ENCODE data around the gene NMUR1. TPM values are rescaled to one million over a fixed set of nuclear protein-coding genes. Genes with fewer than 3 reads are reported as not detected.
A peak's percentile ranks its signal among the peaks of the same experiment; 100 is the strongest.
"Not testable (repeated sequence)": the region's sequence is repeated elsewhere in the genome, so short reads cannot be mapped to it uniquely, and the experiment has no call there.

NMUR1 gene, protein sequence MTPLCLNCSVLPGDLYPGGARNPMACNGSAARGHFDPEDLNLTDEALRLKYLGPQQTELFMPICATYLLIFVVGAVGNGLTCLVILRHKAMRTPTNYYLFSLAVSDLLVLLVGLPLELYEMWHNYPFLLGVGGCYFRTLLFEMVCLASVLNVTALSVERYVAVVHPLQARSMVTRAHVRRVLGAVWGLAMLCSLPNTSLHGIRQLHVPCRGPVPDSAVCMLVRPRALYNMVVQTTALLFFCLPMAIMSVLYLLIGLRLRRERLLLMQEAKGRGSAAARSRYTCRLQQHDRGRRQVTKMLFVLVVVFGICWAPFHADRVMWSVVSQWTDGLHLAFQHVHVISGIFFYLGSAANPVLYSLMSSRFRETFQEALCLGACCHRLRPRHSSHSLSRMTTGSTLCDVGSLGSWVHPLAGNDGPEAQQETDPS
- polyA plus RNA-seq, result 1.8 TPM
- long read RNA-seq, donor 1, result 0 reads
- long read RNA-seq, donor 2, partial matches to known transcripts, result 0 of 2 reads
- long read RNA-seq, donor 2, other reads (novel, unspliced or antisense), result 0 of 2 reads
- long read RNA-seq, donor 3, result 0 reads
- long read RNA-seq, donor 4, result 0 reads
- long read RNA-seq, donor 5, result 0 reads
- long read RNA-seq, donor 6, result 0 reads
- long read RNA-seq, donor 7, result 0 reads
- long read RNA-seq, donor 8, partial matches to known transcripts, result 0 of 1 reads
- long read RNA-seq, donor 8, other reads (novel, unspliced or antisense), result 0 of 1 reads
- long read RNA-seq, donor 9, result 0 reads
- long read RNA-seq, donor 10, result 0 reads
- long read RNA-seq, donor 11, partial matches to known transcripts, result 0 of 1 reads
- long read RNA-seq, donor 11, other reads (novel, unspliced or antisense), result 0 of 1 reads

DNA sequence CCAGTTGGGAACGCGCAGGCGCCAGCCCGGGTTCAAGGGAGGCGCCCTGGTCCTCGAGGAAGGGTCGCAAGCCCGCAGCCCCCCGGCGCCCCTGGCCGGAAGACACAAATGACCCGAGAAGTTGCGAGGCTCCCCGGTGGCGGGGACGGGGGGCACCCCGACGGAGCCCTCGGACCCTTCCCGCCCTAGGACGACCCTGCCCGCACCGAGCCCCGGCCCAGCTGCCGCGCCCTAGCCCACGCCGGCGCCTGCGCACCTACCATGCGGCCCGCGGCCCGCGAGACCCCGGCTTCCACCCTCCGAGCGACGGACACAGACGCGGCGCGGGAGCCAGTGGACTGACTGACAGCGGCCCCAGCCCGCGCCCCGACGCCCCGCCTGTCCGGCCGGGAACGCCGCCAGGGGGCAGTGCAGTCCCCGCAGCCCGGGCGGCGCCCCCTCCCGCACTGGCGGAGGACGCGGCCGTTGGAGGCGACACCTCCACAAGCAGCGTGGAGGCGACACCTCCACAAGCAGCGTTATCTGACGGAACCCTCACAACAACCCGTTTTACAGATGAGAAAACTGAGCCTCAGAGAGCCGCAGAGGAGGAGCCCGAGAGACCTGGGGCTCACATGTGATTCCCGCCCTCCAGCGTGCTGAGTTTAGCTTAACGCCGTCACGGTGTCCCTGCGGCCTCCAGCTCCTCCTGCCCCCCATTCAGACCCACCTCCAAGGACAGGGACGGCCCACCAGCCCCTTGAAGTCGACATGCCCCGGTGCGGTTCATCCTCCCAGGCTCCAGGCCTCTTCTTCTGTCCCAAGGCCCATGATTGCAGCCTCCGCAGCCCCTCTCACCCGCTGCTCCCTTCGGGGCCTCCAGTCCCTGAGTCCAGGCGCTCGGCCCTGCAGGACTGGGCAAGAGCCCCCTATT, at the start of gene NMUR1:
TSS of gene NMUR1 (minus strand) at position 347 of the 913 bp plus-strand sequence. CDS start at position 263, 84 bp downstream.
- WGBS (ENCODE audit: insufficient coverage, low lambda C conversion rate), result no CpG with 5 or more reads among the region's 85 CpGs
- H3K9me3 ChIP-seq (ENCODE audit: control insufficient read depth, low read depth, low read length), result no peaks in the 10 kb centered on the region
- H3K27ac ChIP-seq (ENCODE audit: low read length), result no peak within 1 kb of the TSS
- peak; percentile 42 to 46 for DNase-seq
- no peaks in the 10 kb centered on the region for H3K36me3 ChIP-seq (ENCODE audit: control insufficient read depth, insufficient read depth, low read length)
- H3K27me3 ChIP-seq (ENCODE audit: control insufficient read depth, insufficient read depth, low read length), result peaks cover 16% of the 10 kb centered on the region
- H3K4me1 ChIP-seq (ENCODE audit: control insufficient read depth, insufficient read depth, low read length), result peaks cover 4% of the 10 kb centered on the region
- H3K4me3 ChIP-seq (ENCODE audit: low read length), result no peak within 1 kb of the TSS

DNA sequence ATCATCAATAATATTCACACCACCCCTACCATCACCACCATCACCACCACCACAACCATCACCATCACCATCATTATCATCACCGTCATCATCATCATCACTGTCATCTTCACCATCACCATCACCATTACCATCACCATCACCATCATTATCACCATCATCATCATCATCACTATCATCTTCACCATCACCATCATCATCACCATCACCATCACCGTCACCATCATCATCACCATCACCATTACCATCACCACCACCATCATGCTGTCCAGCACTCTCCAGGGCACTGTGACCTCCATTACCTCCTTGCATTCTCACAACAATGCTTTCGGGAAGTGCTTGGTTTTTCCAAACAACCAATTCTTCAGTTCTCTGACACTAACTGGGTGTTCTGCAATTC, 49.3 kb upstream of the NMUR1 start:
- no peak for DNase-seq
- no peak overlapping the region for H3K27ac ChIP-seq (ENCODE audit: low read length)
- H3K9me3 ChIP-seq (ENCODE audit: control insufficient read depth, low read depth, low read length), result no peaks in the 10 kb centered on the region
- no peak overlapping the region for H3K4me3 ChIP-seq (ENCODE audit: low read length)
- no peaks in the 10 kb centered on the region for H3K27me3 ChIP-seq (ENCODE audit: control insufficient read depth, insufficient read depth, low read length)
- H3K36me3 ChIP-seq (ENCODE audit: control insufficient read depth, insufficient read depth, low read length), result no peaks in the 10 kb centered on the region
- 100% methylated on average over 1 of the region's 3 CpGs for WGBS (ENCODE audit: insufficient coverage, low lambda C conversion rate)
- no peaks in the 10 kb centered on the region for H3K4me1 ChIP-seq (ENCODE audit: control insufficient read depth, insufficient read depth, low read length)

- not testable (repeated sequence) for H3K4me1 ChIP-seq (ENCODE audit: control insufficient read depth, insufficient read depth, low read length); DNase-seq; H3K36me3 ChIP-seq (ENCODE audit: control insufficient read depth, insufficient read depth, low read length); H3K4me3 ChIP-seq (ENCODE audit: low read length); H3K9me3 ChIP-seq (ENCODE audit: control insufficient read depth, low read depth, low read length); H3K27ac ChIP-seq (ENCODE audit: low read length); H3K27me3 ChIP-seq (ENCODE audit: control insufficient read depth, insufficient read depth, low read length)
- 100% methylated on average over 2 of the region's 2 CpGs for WGBS (ENCODE audit: insufficient coverage, low lambda C conversion rate)
Observed at GRCh38 chr2:231578655-231579054, 48.4 kb upstream of the NMUR1 start.

DNA sequence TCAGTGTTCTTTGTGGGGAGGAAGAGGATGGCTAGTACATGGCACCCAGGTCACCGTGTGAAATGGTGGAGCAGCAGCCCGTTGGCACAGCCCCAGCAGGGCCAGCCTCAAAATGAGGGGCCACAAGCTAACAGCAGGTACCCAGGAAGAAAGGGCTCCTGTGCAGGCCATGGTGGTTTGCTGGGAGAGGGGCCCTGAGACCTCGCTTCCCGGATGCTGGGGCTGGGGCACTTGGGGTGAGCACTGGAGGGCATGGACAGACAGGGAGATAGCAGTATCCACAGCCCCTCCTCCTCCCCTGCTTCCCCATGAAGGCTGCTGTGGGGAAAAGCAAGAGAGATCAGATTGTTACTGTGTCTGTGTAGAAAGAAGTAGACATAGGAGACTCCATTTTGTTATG, 46.2 kb upstream of the NMUR1 start:
- Histone ChIP-seq H3K4me1 (ENCODE audit: control insufficient read depth, insufficient read depth, low read length) (no peaks in the 10 kb centered on the region), H3K9me3 (ENCODE audit: control insufficient read depth, low read depth, low read length) (no peaks in the 10 kb centered on the region), H3K27ac (ENCODE audit: low read length) (no peak overlapping the region), H3K4me3 (ENCODE audit: low read length) (no peak overlapping the region), H3K27me3 (ENCODE audit: control insufficient read depth, insufficient read depth, low read length) (no peaks in the 10 kb centered on the region), H3K36me3 (ENCODE audit: control insufficient read depth, insufficient read depth, low read length) (no peaks in the 10 kb centered on the region)
- whole genome bisulfite sequencing (ENCODE audit: insufficient coverage, low lambda C conversion rate), result no CpG with 5 or more reads among the region's 4 CpGs
- DNase-seq, result no peak

- H3K4me1 ChIP-seq (ENCODE audit: control insufficient read depth, insufficient read depth, low read length), result no peaks in the 10 kb centered on the region
- no peak for DNase-seq
Observed at GRCh38 chr2:231575612-231576256, 45.5 kb upstream of the NMUR1 start.

GRCh38 chr2:231573698-231574421, 43.6 kb upstream of the NMUR1 start:
- WGBS (ENCODE audit: insufficient coverage, low lambda C conversion rate), result no CpG with 5 or more reads among the region's 15 CpGs
- DNase-seq, result no peak
- H3K9me3 ChIP-seq (ENCODE audit: control insufficient read depth, low read depth, low read length), result no peaks in the 10 kb centered on the region

More at GRCh38 chr2:231575612-231576256, 45.5 kb upstream of the NMUR1 start:
- no peaks in the 10 kb centered on the region for H3K36me3 ChIP-seq (ENCODE audit: control insufficient read depth, insufficient read depth, low read length)
- H3K27me3 ChIP-seq (ENCODE audit: control insufficient read depth, insufficient read depth, low read length), result no peaks in the 10 kb centered on the region
- no peak overlapping the region for H3K4me3 ChIP-seq (ENCODE audit: low read length)
- H3K9me3 ChIP-seq (ENCODE audit: control insufficient read depth, low read depth, low read length), result no peaks in the 10 kb centered on the region
- no peak overlapping the region for H3K27ac ChIP-seq (ENCODE audit: low read length)
- no CpG with 5 or more reads among the region's 10 CpGs for WGBS (ENCODE audit: insufficient coverage, low lambda C conversion rate)

DNA sequence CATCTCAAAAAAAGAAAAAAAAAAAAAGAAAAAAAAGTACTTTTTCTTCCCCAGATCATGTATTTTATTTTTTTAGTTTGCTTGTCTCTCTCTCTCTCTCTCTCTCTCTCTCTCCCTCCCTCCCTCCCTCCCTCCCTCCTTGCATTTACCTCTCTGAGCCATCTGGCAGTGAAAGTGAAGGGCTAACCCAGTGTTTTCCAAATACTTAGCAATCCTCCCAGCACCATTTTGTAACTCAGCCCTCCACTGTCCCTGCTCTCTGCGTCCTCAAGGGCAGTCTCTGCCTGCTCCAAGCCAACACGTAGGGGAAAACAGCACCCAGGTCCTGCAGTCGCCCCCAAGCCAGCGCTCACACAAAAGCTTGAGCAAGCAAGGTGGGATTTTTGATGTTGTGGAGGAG, 42.9 kb upstream of the NMUR1 start:
- Histone ChIP-seq H3K4me3 (ENCODE audit: low read length) (no peak overlapping the region), H3K36me3 (ENCODE audit: control insufficient read depth, insufficient read depth, low read length) (no peaks in the 10 kb centered on the region), H3K9me3 (ENCODE audit: control insufficient read depth, low read depth, low read length) (no peaks in the 10 kb centered on the region), H3K27me3 (ENCODE audit: control insufficient read depth, insufficient read depth, low read length) (no peaks in the 10 kb centered on the region), H3K27ac (ENCODE audit: low read length) (no peak overlapping the region), H3K4me1 (ENCODE audit: control insufficient read depth, insufficient read depth, low read length) (no peaks in the 10 kb centered on the region)
- no CpG with 5 or more reads among the region's 4 CpGs for WGBS (ENCODE audit: insufficient coverage, low lambda C conversion rate)
- DNase-seq, result no peak

More at GRCh38 chr2:231573698-231574421, 43.6 kb upstream of the NMUR1 start:
- Histone ChIP-seq H3K4me3 (ENCODE audit: low read length) (no peak overlapping the region), H3K27ac (ENCODE audit: low read length) (no peak overlapping the region), H3K36me3 (ENCODE audit: control insufficient read depth, insufficient read depth, low read length) (no peaks in the 10 kb centered on the region), H3K4me1 (ENCODE audit: control insufficient read depth, insufficient read depth, low read length) (no peaks in the 10 kb centered on the region), H3K27me3 (ENCODE audit: control insufficient read depth, insufficient read depth, low read length) (no peaks in the 10 kb centered on the region)

- no CpG with 5 or more reads among the region's 4 CpGs for WGBS (ENCODE audit: insufficient coverage, low lambda C conversion rate)
Observed at GRCh38 chr2:231571661-231572191, 41.5 kb upstream of the NMUR1 start.

DNA sequence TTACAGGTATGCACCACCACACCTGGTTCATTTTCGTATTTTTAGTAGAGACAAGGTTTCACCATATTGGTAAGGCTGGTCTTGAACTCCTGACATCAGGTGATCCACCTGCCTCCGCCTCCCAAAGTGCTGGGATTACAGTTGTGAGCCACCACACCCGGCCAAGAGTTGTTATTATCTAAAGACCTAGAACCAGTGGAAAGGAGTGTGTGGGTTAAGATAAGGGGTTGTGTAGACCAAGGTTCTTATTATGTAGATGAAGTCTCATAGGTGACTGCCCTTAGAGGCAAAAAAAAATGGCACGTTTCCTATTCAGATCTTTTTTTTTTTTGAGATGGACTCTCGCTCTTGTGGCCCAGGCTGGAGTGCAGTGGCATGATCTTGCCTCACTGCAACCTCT, 40.7 kb upstream of the NMUR1 start:
- H3K36me3 ChIP-seq (ENCODE audit: control insufficient read depth, insufficient read depth, low read length); H3K9me3 ChIP-seq (ENCODE audit: control insufficient read depth, low read depth, low read length); H3K4me3 ChIP-seq (ENCODE audit: low read length); H3K4me1 ChIP-seq (ENCODE audit: control insufficient read depth, insufficient read depth, low read length); H3K27me3 ChIP-seq (ENCODE audit: control insufficient read depth, insufficient read depth, low read length); DNase-seq; H3K27ac ChIP-seq (ENCODE audit: low read length): not testable (repeated sequence)
- WGBS (ENCODE audit: insufficient coverage, low lambda C conversion rate), result 90% methylated on average over 2 of the region's 5 CpGs

More at GRCh38 chr2:231571661-231572191, 41.5 kb upstream of the NMUR1 start:
- Histone ChIP-seq H3K27ac (ENCODE audit: low read length) (no peak overlapping the region), H3K9me3 (ENCODE audit: control insufficient read depth, low read depth, low read length) (no peaks in the 10 kb centered on the region), H3K4me1 (ENCODE audit: control insufficient read depth, insufficient read depth, low read length) (no peaks in the 10 kb centered on the region), H3K4me3 (ENCODE audit: low read length) (no peak overlapping the region), H3K27me3 (ENCODE audit: control insufficient read depth, insufficient read depth, low read length) (no peaks in the 10 kb centered on the region), H3K36me3 (ENCODE audit: control insufficient read depth, insufficient read depth, low read length) (no peaks in the 10 kb centered on the region)
- DNase-seq, result no peak
